ENCODE results near the gene PDLIM5.

GRCh38 chr4:94548571-94548970, 96.8 kb downstream of the PDLIM5 start:
- TF ChIP-seq CTCF (conservative IDR thresholded peaks at IDR 0.05; ENCODE audit: low read length) (no peak), EZH2phosphoT487 (IDR thresholded peaks at IDR 0.05; ENCODE audit: borderline replicate concordance, low read depth, low read length) (no peak)
